GM19467 (cell line): ENCODE results near the gene JARID2.

Source experiments
- ATAC-seq: cut with Tn5 transposase; IDR thresholded peaks from one replicate; pipeline ENCODE4 v1.9.1; 2021; ENCODE audit warnings: mild to moderate bottlenecking, moderate library complexity; ENCODE audit not compliant: unreplicated experiment

The JARID2 gene

GRCh38 chr6:15500901-15501825, 255.3 kb downstream of the JARID2 start:
- no peak for ATAC-seq

- ATAC-seq: no peak
These were observed 256.1 kb downstream of the JARID2 start for GRCh38 chr6:15501826-15502445.

GRCh38 chr6:15502446-15503345, 256.8 kb downstream of the JARID2 start:
- ATAC-seq: no peak

- ATAC-seq: no peak
These were observed 257.4 kb downstream of the JARID2 start for GRCh38 chr6:15503346-15503680.

GRCh38 chr6:15504040-15504495, 258.2 kb downstream of the JARID2 start:
- ATAC-seq: no peak

GRCh38 chr6:15504581-15505350, 258.9 kb downstream of the JARID2 start:
- ATAC-seq: no peak

- ATAC-seq: no peak
These were observed 259.6 kb downstream of the JARID2 start for GRCh38 chr6:15505463-15505918.

- no peak for ATAC-seq
These were observed 260.2 kb downstream of the JARID2 start for GRCh38 chr6:15506066-15506465.

- ATAC-seq: no peak
These were observed 261.4 kb downstream of the JARID2 start for GRCh38 chr6:15507221-15507620.

- ATAC-seq: no peak
These were observed 261.9 kb downstream of the JARID2 start for GRCh38 chr6:15507746-15508145.

GRCh38 chr6:15508441-15508871, 262.6 kb downstream of the JARID2 start:
- no peak for ATAC-seq

GRCh38 chr6:15508931-15509330, 263.1 kb downstream of the JARID2 start:
- no peak for ATAC-seq

GRCh38 chr6:15509335-15509933, 263.6 kb downstream of the JARID2 start:
- no peak for ATAC-seq

GRCh38 chr6:15510121-15510520, 264.3 kb downstream of the JARID2 start:
- no peak for ATAC-seq

GRCh38 chr6:15510536-15511247, 264.8 kb downstream of the JARID2 start:
- ATAC-seq: no peak

- ATAC-seq: no peak
These were observed 265.6 kb downstream of the JARID2 start for GRCh38 chr6:15511248-15512125.

- ATAC-seq: no peak
These were observed 266.3 kb downstream of the JARID2 start for GRCh38 chr6:15512126-15512525.

- ATAC-seq: no peak
These were observed 266.9 kb downstream of the JARID2 start for GRCh38 chr6:15512721-15513120.
